ENCODE measurements around the gene FZD10.

The FZD10 gene

DNA sequence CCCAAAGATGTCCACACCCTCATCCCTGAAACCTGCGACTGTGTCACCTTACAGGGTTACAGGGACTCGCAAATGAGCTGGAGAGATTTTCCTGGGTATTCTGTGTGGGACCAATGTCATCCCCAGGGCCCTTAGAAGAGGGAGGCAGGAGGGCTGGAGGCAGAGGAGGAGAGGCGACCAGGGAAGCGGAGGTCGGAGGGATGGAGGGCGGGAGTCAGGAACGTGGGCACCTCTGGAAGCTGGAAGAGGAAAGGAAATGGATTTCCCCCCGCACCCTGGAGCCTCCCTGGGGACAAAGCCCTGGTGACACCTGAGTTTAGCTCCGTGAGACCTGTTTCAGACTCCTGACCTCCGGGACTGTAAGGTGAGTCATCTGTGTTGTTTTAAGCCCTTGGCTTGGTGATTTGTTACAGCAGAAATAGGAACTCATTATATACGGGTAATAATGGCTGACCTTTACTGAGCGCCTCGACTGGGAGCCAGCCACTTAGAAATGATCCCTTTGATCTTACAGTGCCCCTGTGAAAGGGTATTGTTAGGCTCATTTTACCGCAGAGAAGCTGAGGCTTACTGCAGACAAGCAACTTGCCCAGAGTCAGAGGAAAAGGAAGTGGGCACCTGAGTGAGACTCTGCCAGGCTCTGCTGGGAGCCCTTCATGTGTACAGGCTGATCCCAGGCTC, 29.3 kb upstream of the FZD10 start:
- no peak for DNase-seq (ENCODE audit: low read depth)

DNA sequence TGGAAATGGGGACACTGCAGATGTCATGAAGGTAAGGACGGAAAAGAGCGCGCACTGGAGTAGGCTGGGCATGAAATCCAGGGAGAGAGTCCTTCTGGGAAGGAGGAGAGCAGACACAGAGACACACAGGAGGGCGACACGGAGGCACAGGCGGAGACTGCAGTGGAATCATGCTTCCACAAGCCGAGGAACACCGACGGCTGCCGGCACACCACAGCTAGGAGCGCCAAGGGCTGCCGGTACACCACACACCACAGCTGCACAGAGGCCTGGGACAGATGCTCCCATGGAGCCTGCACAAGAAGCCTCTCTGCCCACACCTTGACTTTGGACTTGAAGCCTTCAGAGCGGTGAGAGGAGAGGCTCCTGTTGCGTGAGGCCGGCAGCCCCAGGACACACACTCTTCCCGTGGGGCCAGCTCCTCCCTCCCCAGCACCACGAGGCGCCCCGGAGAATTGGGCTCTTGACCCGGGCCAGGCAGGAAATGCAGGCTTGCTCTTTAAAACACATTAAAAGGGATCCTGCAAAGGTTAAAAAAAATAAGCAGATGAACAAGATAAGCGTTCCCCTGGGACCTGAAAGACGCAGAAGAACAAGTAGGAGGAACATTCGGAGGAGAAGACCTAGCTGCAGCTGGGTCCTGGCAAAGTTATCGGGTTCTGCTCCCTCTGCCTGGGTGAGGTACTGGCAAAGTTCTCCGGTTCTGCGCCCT, 28.3 kb upstream of the FZD10 start:
- no peak for DNase-seq (ENCODE audit: low read depth)

DNA sequence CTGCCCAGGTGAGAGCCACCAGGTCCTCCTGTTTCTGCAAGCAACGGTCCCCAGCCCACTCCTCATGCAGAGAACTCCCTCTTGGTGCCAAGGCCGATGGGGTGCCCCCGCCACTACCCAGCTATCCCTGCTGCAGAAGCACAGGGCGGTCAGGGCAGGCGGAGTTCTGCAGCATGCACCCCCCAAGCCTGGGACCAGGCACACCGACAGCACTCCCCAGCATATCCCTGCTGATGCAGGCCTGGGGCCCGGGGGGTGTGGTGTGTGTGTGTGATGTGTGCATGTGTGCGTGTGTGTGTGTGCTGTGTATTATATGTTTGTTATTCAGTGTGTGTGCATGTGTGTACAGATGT, 27.7 kb upstream of the FZD10 start:
- DNase-seq (ENCODE audit: low read depth): no peak

DNA sequence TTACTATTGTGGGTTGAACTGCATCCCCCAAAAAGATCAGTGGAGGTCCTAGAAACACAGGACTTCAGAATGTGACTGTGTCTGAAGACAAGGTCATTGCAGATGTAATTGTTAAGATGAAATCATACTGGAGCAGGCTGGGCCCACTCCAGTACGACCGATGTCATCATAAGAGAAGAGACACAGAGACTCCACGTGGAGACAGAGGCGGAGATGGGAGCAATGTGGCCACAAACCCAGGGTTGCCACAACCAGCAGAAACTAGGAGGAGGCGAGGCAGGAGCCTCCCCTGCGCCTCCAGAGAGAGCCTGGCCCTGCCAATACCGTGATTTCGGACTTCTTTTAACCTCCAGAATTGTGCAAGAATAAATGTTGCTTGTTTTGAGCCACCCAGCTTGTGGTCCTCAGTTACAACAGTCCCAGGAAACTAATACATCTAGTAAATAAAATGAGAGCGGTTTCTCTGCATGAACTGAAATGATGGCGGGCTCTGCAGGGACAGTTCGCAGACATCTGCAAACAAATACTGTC, 25.7 kb upstream of the FZD10 start:
- no peak for DNase-seq (ENCODE audit: low read depth)

DNA sequence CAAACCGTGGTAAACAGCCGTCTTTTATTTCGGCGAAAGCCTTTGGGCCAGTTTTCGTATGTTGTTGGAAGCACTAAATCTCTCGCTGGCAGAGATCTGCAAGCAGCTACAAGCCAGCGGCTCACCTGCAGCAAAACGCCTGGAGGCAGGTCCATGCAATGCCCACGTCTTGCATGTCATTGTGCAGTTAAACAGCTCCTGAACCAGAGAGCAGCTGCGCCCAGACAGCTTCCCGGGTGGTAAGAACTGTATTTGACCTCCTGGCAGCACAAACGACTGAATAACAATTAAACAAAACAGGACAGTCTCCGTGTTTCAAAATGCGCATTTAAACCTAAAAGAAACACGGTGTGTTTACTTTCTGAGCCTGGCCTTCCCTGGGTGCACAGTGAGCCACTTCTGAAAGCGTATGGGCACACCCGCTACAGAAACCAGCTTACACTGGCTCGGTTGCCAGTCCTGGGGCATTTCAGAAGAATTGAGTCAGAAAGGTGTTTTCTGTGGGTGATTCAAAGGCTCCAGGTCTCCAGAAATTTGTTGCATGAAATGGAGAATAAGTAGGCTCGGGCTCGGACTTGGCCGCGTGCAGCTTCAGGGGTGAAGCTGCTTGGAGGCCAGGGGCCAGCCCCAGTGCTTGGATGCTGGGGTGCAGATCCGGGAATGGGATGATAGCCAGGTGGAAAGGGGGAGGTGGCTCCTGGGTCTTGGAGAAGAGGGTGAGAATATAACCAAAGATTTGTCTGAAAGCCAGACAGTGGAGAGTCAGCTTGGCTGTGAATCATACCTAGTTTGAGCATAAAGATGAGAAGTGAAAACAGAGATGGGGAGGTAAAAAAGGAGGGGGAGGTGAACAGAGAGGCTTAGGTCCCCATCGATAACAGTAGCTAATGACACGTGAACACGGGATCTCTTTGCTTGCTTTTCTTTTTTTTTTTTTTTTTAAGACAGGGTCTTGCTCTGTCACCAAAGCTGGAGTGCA, 24.9 kb upstream of the FZD10 start:
- no peak for DNase-seq (ENCODE audit: low read depth)

DNA sequence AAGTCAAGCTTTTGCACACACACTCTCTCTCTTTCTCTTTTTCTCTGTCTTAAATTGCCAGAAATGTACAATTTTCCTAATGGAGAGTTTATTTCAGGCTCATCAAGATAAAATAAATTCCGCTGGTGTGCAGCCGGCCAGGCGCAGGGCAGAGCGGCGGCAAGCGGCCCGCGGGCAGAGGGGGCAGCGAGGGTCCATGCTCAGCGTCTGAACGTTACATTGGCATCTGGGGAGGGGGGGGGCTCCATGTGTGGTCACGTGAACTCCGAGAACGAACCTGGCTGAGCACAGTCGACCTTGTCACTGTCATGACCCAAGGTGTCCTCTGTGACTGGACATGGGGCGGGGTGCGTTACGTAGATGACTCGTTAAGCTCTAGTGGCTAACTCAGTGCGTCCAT, 23.8 kb upstream of the FZD10 start:
- no peak for DNase-seq (ENCODE audit: low read depth)

DNA sequence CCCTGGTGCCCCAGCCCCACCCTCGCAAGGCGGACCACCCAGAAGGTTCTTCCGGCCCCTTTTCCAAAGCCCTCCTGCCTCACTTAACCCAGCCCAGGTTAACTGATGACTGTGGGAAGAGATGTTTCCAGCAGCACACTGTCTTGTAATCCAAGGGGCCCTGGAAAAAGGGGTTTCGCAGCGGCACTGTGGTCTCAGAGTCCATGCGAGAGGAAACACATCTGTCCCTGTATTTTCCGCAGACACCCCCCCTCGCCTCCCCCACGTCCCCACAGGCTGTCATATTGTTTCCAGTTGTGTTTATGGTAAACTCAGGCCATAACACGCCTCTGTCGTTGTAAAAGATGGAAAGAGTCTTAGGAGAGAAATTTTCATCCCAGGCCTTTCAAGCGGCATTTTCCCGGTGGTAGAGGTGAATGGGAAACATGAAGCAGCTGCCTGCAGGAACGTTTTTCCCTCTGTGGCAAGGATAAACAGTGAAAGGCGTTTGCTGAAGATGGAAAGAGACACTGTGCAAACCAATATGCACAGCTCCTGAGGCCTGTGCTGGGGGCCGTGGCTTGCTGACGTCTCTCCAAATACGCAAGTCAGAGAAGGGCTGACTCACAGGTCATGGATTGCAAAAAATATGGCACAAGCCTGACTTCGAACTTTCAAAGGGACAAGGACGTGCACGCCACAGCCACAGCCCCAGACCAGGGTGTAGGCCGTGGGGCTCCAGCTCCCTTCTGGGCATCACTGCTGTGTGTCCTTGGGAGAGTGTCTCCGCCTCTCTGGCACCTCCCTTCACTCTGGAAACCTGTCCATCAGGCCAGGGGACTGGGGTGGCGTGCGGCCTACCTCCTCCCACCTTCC, 22.5 kb upstream of the FZD10 start:
- DNase-seq (ENCODE audit: low read depth): no peak

DNA sequence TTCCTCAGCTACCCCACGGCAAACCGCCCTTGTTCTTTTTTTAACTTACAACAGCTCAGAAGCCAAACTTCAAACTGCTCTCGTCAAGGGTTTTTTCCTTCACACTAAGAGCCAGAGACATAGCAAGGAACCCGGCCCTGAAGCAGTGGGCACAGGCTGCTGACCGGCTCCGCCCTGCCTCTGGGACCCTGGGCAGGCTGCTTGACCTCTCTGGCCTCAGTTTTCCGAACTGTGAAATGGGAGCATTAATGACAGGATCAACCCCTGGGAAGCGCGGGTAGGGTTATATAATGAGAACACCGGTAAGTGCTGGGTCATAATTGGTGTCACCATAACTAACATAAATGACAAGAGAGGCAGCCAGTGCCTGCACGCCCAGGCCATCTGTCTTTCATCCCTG, 21.2 kb upstream of the FZD10 start:
- DNase-seq (ENCODE audit: low read depth): no peak

DNA sequence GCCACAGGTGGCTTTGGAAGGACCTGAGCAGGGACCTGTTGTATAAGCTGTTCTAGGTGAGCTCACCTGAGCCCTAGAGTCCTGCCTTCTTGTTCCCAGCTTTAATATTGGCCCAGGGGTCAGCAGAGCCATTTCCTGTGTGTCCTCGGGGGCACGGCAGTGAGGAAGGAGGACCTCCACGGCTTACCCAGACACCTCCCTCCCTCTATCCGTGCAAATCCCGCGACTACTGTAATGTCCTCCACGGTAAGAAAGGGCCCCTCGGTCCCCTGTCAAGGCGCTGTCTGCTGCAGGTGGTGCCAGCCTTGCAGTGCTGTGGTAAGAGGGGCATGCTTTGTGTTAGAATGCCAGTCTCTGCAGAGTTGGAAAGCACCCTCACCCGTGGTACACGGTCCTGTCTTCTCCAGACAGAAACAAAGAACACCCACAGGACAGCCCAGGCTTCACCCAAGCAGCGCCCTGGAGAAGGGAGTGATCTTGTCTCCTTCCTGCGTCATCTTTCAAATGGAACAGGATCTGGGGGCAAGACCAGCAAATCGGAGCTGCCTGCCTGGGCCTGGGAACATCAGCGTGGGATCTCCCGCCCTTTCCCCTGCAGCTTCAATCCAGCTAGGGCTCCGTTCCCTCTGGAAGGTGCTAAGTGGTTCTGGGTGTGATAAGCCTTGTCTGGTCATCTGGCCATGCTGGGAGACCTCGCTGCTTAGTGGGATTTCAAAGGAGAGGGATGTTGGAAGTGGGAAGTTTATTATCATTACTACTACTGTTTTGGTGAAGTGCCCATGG, 20.2 kb upstream of the FZD10 start:
- DNase-seq (ENCODE audit: low read depth): no peak

DNA sequence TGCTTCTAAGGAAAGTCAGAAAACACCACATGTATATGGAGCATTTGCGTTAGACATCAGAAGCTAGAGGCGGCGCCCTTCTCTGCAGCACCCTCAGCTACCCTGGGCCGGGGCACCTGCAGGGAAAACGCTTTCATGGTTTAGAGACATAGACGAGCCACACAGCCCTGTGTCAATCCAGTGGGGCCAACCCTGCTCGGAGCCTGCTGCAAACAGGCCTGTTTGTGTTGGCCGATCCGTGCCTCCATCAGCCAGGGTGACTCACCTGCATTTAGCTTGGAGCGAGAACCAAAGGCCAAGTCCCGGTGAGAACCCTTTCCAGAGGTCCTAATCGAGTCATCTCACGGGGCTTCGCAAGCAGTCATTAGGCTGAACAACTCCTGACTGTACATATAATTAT, 19.5 kb upstream of the FZD10 start:
- DNase-seq (ENCODE audit: low read depth): no peak

DNA sequence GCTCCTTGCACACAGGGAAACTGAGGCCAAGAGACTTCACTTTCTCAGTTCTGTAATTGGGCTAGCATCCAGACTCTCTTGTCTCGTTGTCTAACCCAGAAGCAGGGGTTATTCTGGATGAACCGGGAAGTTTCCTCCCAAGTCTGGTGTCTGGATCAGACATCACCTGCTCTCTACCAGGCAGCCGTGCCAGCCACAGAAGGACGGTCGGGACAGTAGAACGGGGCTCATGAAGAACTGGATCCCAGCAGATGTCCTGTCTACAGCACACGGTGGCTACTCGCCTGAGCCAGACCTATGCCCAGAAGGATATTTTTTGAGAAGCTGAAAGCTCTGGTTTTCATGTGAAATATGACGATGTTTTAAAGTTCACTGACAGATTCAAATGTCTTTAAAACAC, 19.1 kb upstream of the FZD10 start:
- no peak for DNase-seq (ENCODE audit: low read depth)

DNA sequence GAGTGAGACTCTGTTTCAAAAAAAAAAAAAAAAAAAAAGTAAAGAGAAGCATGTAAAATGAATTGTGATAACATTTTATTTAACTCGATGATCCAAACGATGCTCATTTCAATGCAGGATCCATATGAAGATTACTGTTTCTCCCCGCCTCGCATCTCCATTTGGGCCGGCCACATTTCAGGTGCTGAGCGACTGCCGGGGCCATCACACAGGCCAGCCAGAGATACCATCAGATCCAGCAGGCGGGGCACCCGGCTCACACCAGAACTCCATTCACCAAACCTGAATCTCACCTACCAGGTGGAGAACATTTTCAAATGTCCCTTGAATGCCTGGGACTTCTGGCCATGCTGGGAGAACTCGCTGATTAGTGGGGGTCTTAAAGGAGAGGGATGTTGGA, 18.0 kb upstream of the FZD10 start:
- DNase-seq (ENCODE audit: low read depth): no peak

DNA sequence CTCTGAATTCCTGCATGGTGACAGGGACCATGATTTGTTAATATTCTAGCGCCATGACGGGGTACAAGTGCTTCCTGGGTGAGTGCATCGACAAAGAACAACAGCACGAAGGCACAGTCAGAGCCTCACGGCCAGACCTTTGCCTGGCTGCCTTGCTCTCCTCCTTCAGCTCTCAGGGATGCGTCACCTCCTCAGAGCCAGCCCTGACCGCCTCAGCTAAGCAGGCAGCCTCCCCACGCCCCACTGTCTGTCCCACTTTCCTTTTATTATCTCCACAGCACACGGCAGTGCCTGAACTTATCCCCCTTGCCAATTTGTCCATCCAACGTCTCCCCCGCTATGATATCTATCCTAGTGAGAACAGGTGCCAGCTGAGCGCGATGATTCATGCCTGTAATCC, 16.5 kb upstream of the FZD10 start:
- no peak for DNase-seq (ENCODE audit: low read depth)

DNA sequence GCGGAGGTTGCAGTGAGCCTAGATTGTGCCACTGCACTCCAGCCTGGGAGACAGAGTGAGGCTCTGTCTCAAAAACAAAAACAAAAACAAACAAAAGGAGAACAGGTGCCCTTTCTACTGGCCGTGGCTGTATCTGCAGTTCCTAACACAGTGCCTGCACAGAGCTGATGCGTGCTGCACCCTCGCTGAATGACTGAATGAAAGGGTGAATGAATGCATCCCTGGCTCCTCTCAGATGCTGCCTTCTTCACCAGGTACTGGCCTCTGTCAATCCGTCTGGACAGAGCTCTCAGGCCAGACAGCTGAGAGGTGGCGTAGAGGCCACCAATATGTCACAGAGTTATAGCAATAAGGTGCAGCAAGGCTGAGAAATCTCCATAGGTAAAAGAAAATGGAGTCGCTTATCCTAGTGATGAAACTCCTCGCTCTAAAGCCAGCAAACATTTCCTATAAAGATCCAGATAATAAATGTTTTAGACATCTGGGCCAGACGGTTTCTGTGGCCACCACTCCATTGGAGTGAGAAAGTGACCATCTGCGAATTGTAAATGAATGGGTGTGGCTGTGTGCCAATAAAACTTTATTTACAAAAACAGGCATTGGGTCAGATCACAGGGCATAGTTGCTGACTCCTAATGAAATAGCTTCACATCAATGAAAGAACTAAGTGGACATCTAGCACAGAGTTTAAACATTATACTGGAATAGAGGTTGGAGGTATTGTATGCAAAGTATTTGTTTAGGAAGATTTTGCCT, 15.9 kb upstream of the FZD10 start:
- no peak for DNase-seq (ENCODE audit: low read depth)

DNA sequence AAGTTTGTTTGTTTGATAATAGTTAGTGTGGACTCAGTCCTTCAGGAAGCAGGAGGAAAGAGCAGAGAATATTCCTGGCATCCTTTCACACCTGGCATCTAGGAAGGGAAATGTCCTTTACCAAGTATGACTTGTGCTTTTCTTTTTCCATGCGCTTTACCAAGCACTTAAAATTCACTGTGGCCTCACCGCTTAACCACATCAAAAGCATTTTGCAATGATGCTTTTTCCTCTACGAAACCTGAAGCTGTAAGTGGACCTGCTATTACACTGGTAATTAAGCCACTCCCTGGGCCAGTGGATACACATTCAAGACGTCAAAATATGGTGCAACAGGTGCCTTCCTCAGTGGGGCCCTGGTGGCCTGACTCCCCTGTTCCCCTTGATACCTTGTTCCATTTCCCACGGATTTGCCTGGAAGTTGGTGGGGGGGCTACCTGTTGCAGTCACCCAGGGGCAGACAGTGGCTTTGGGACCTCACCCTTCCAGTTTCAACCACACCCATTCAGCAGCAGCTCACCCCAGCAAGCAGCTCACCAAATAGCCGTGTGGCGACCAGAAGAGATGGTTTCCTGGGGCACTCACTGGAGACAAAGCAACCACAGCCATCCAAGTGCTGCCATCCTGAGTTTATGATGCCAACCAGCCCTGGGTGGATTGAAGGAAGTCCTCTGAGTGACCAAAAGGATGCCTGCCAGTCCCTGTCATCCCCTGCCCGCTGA, 14.2 kb upstream of the FZD10 start:
- no peak for DNase-seq (ENCODE audit: low read depth)

DNA sequence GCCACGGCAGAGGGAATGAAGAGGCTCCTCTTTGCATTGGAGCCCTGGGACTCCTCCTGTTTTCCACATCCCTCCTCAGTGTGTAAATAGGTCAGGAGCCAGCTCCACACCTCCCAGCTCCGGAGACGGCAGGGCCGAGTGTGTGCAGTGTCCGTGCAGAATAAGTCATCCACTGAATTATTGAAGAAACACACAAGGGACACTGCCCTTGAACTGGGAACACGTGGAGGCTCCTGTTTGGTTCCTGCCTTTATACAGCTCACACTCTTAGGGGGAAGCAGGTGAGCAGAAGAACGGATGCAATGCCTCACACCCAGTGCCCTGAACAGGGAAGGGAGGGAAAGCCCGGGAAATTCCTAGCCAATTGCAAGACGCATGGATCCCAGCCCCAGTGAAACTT, 10.4 kb upstream of the FZD10 start:
- DNase-seq (ENCODE audit: low read depth): no peak

DNA sequence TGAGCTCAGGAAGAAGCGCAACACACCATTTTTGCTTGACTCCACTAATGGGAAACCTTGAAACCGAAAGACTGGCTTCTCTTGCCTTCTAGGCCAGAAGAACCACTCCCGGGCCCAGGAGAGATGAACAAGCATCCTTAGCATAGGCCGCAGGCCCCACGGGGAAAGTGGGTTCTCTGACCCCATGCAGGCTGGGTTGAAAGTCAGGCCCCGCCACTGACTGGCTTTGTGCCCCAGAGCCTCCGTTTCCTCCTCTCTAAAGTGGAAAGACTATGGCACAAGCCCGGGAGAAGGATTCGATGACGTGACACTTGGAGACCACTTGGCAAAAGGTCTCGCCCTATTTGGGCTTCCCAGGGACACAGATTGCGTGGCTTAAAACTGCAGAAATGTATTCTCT, 9.9 kb upstream of the FZD10 start:
- DNase-seq (ENCODE audit: low read depth): no peak

DNA sequence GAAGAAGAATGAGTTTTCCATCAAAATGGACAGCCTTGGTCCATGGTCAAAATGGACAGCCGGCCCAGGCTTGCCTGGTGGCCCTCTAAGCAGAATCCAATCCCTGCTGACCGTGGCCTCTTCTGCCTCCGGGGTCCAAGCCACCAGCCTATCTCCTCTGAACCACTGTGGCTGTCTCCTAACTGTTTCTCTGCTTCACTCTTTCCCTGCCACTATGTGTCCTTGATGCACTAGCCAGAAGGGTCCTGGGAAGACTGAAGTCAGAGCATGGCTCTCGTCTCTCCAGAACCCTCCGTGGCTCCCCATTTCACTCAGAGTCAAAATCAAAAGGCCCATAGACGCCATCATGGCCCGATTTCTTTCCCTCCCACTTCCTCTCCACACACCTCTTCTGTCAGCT, 8.5 kb upstream of the FZD10 start:
- no peak for DNase-seq (ENCODE audit: low read depth)

DNA sequence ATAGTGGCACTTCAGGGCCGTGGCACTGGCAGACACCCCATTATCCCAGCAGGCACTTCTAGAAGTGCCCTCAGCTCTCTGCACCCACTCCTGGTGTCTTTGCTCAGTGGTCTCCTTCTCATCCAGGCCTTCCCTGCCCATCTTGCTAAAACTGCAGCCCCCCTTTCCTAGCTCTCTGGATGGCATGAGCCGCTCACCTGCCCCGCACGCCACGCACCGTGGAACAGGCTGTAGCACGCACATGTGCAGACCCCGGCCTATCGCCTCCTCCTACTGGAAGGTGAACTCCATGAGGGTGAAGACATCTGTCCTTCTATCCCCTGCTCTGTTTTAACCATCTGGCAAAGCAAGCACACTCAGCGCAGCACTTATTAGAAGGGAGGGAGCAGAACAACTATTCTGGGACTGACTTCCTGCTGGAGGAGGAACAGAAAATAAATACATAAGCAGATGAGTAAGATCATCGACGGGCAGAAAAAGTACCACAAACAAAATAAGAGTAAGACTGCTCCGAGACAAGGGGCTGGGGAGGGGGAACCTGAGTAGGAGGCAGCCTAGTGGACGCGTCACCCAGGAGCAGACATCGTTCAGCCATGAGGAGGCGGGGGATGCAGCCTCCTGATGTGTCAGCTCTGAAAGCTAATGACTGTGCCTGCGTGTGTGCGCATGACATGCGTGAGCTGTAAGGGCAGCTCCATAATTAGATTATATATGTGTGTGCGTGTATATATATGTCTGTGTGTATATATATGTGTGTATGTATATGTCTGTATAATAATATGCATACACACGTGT, 7.8 kb upstream of the FZD10 start:
- no peak for DNase-seq (ENCODE audit: low read depth)
